ENCODE data around the gene LRIG1. TPM values are rescaled to one million over a fixed set of nuclear protein-coding genes. Genes with fewer than 3 reads are reported as not detected.
"Not testable (repeated sequence)": the region's sequence is repeated elsewhere in the genome, so short reads cannot be mapped to it uniquely, and the experiment has no call there.

Gene LRIG1
- total RNA-seq, 1 donor from 2014 or later = 111 TPM

GRCh38 chr3:66423791-66424190, 77.0 kb downstream of the LRIG1 start:
- Mint-ChIP-seq H3K27ac (ENCODE audit: unreplicated experiment) (peak overlapping the region; percentile 43), H3K9me3 (ENCODE audit: low read depth) (no peaks in the 10 kb centered on the region), H3K36me3 (ENCODE audit: low read depth) (peaks cover 18% of the 10 kb centered on the region), H3K4me1 (ENCODE audit: low read depth) (peaks cover 65% of the 10 kb centered on the region), H3K27me3 (ENCODE audit: low read depth) (no peaks in the 10 kb centered on the region), H3K4me3 (ENCODE audit: unreplicated experiment) (no peak overlapping the region)
- no peak for DNase-seq (ENCODE audit: low spot score)
- TF ChIP-seq CTCF (IDR thresholded peaks at IDR 0.05) = no peak

DNA sequence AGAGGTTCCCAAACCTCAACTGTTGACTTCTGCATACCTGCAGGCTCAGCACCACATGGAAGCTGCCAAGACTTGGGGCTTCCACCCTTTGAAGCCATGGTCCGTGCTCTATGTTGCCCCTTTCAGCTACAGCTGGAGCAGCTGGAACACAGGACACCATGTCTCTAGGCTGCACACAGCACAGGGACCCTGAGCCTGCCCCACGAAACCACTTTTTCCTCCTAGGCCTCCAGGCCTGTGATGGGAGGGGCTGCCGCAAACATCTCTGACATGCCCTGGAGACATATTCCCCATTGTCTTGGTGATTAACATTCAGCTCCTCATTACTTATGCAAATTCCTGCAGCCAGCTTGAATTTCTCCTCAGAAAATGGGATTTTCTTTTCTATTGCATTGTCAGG, 78.9 kb downstream of the LRIG1 start:
- H3K4me1 Mint-ChIP-seq (ENCODE audit: low read depth) = peaks cover 65% of the 10 kb centered on the region

DNA sequence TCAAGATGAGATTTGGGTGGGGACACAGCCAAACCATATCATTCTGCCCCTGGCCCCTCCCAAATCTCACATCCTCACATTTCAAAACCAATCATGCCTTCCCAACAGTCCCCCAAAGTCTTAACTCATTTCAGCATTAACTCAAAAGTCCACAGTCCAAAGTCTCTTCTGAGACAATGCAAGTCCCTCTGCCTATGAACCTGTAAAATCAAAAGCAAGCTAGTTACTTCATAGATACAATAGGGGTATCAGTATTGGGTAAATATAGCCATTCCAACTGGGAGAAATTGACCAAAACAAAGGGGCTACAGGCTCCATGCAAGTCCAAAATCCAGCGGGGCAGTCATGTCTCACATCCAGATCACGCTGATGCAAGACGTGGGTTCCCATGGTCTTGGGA, 79.7 kb downstream of the LRIG1 start:
- not testable (repeated sequence) for H3K9me3 Mint-ChIP-seq (ENCODE audit: low read depth); DNase-seq (ENCODE audit: low spot score); H3K27ac Mint-ChIP-seq (ENCODE audit: unreplicated experiment); H3K27me3 Mint-ChIP-seq (ENCODE audit: low read depth); H3K4me3 Mint-ChIP-seq (ENCODE audit: unreplicated experiment)
- peaks cover 62% of the 10 kb centered on the region for H3K4me1 Mint-ChIP-seq (ENCODE audit: low read depth)
- H3K36me3 Mint-ChIP-seq (ENCODE audit: low read depth) = peaks cover 24% of the 10 kb centered on the region

More for the DNA sequence above, 78.9 kb downstream of the LRIG1 start:
- H3K4me3 Mint-ChIP-seq (ENCODE audit: unreplicated experiment); DNase-seq (ENCODE audit: low spot score); H3K9me3 Mint-ChIP-seq (ENCODE audit: low read depth); H3K27me3 Mint-ChIP-seq (ENCODE audit: low read depth); H3K27ac Mint-ChIP-seq (ENCODE audit: unreplicated experiment): not testable (repeated sequence)
- H3K36me3 Mint-ChIP-seq (ENCODE audit: low read depth) = peaks cover 22% of the 10 kb centered on the region

DNA sequence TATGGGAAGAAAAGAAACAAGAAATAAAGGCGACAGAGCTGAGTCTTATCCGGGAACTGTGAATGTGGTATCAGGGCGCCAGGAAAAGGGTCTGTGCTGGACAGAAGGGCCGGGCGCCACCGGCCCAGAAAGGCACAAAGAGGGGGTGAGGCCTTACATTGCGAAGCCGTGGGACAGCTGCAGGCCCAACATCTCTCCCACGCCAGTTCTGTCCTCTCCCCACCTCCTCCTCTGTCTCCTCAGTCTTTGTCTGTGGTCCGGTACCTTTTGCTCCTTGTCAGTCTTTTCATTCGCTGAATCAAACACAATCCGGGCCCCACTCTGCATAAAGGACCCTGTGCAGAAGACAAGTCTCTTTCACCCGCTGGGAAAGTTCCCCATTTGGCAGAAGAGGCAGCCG, 81.8 kb downstream of the LRIG1 start:
- Mint-ChIP-seq H3K27me3 (ENCODE audit: low read depth) (no peaks in the 10 kb centered on the region), H3K4me3 (ENCODE audit: unreplicated experiment) (no peak overlapping the region), H3K36me3 (ENCODE audit: low read depth) (peaks cover 31% of the 10 kb centered on the region), H3K27ac (ENCODE audit: unreplicated experiment) (peak overlapping the region; percentile 81), H3K4me1 (ENCODE audit: low read depth) (peaks cover 43% of the 10 kb centered on the region), H3K9me3 (ENCODE audit: low read depth) (no peaks in the 10 kb centered on the region)
- no peak for DNase-seq (ENCODE audit: low spot score)
- no peak for TF ChIP-seq CTCF (IDR thresholded peaks at IDR 0.05)

DNA sequence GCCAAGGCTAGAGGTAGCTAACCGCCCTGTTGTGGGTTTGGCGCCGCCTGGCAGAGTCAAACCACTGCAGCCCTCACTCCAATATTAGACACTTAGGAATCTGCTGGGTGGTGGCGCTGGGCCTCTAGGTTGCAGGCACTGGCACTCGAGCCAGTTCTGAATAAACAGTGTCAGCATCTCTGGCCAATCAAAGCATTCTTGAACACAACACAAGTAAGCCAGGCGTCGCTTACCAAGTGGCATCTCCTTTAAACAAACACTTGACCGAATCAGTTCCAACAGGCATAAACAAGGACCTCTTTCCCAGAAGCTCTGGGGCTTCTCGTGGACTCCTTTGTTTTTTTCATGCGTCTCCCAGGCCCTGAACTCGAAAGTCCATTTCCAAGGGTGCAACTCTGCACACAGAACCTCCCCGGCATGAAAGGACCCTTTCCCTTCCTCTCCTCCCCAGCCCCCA, 82.3 kb downstream of the LRIG1 start:
- peak overlapping the region; percentile 7 for H3K4me3 Mint-ChIP-seq (ENCODE audit: unreplicated experiment)
- no peaks in the 10 kb centered on the region for H3K9me3 Mint-ChIP-seq (ENCODE audit: low read depth)
- H3K27ac Mint-ChIP-seq (ENCODE audit: unreplicated experiment) = peak overlapping the region; percentile 81
- DNase-seq (ENCODE audit: low spot score) = no peak
- peak; percentile 19 for TF ChIP-seq CTCF (IDR thresholded peaks at IDR 0.05)
- peaks cover 39% of the 10 kb centered on the region for H3K4me1 Mint-ChIP-seq (ENCODE audit: low read depth)
- no peaks in the 10 kb centered on the region for H3K27me3 Mint-ChIP-seq (ENCODE audit: low read depth)
- peaks cover 30% of the 10 kb centered on the region for H3K36me3 Mint-ChIP-seq (ENCODE audit: low read depth)

DNA sequence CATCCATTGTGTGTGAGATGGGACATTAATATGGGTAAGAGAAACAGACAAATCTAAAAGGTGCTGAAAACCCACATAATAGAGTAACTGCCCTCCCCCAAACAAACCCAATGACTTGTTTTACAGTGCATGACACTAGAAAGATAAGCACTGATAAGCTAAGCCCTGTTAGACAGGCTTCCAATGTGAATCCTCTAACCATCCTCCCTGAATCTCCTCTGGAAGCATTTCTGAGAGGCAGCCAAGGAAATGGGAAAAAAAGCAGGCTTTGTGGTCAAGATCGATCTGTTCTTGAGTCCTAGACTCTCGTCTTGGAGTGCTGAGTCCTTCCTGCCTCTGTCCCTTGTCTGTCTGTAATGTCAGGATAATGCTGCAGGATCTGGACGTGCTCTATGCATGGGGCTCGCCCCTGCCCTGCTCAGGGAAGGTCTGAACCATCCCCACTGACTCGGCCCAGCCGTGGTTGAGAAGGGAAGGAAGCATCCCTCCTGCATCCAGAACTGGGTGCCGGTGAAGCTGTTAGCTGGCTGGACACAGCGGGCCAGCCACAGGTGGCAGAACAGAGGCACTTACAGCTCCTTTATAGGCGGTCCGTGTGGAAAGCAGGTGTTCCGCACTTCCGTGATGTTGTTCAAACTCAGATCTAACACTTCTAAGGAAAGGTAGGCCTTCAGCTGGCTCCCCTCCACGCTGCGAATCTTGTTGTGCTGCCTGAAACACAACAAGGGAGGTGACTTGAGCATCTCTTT, 84.1 kb downstream of the LRIG1 start:
- no peak for DNase-seq (ENCODE audit: low spot score)
- Mint-ChIP-seq H3K4me1 (ENCODE audit: low read depth) (peaks cover 39% of the 10 kb centered on the region), H3K4me3 (ENCODE audit: unreplicated experiment) (no peak overlapping the region), H3K27ac (ENCODE audit: unreplicated experiment) (no peak overlapping the region), H3K36me3 (ENCODE audit: low read depth) (peaks cover 37% of the 10 kb centered on the region), H3K27me3 (ENCODE audit: low read depth) (no peaks in the 10 kb centered on the region), H3K9me3 (ENCODE audit: low read depth) (no peaks in the 10 kb centered on the region)
- TF ChIP-seq CTCF (IDR thresholded peaks at IDR 0.05) = no peak
